ENCODE measurements around the gene PRPH.

DNA sequence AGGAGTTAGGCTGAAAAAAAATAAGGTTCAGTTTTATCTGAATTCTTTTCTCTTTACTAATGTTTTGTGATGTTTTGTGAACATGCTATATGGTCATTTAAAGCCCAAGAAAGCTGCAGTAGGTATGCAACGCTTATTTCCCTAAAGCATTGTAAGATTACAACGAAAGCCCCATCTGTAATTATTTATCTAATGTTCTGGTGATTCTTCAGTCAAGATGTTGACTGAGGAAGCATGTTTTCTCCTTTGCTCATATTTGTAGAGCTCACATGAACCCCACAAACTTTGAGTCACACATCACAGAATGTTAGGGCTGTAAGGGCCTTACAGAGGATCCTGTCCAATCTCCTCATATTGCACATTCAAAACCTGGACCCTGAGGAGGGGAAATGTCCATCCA lies 33.2 kb upstream of the PRPH start:
- TF ChIP-seq CTCF (IDR thresholded peaks at IDR 0.05; ENCODE audit: borderline replicate concordance, extremely low read depth, low read length, poor library complexity, severe bottlenecking) (no peak), EZH2 (IDR thresholded peaks at IDR 0.05; ENCODE audit: borderline replicate concordance, low read depth, low read length, severe bottlenecking) (no peak)

Data from DND-41 (cell line).